RWPE1 (cell line): ENCODE data around the gene PCBD1.

ENCODE experiments used
- CTCF ChIA-PET: fragments of 350-600 bp; sonication (Branson Sonifier 250); formaldehyde crosslinking; extraction: SDS; loops from one replicate; lab custom pipeline; 2021; lab: Yijun Ruan, JAX
- POLR2A ChIA-PET: fragments of 400-600 bp; formaldehyde crosslinking; extraction: SDS; loops from one replicate; lab custom pipeline; 2020; ENCODE audit warnings: antibody characterized with exemption; ENCODE audit not compliant: low non-redundant PET; lab: Yijun Ruan, JAX
- DNase-seq: peaks from one replicate; pipeline ENCODE4 v3.0.0; 2012; ENCODE audit warnings: low spot score
- H3K27ac ChIP-seq: fragments of 450-650 bp; 2 replicates; pipeline ENCODE4 v1.5.1; 2017
- TF ChIP-seq, protein P1 (sequence below): fragments of 450-650 bp; conservative IDR thresholded peaks from 2 replicates; pipeline ENCODE4 v1.5.1; 2017; ENCODE audit warnings: low read depth, mild to moderate bottlenecking

Gene PCBD1

DNA sequence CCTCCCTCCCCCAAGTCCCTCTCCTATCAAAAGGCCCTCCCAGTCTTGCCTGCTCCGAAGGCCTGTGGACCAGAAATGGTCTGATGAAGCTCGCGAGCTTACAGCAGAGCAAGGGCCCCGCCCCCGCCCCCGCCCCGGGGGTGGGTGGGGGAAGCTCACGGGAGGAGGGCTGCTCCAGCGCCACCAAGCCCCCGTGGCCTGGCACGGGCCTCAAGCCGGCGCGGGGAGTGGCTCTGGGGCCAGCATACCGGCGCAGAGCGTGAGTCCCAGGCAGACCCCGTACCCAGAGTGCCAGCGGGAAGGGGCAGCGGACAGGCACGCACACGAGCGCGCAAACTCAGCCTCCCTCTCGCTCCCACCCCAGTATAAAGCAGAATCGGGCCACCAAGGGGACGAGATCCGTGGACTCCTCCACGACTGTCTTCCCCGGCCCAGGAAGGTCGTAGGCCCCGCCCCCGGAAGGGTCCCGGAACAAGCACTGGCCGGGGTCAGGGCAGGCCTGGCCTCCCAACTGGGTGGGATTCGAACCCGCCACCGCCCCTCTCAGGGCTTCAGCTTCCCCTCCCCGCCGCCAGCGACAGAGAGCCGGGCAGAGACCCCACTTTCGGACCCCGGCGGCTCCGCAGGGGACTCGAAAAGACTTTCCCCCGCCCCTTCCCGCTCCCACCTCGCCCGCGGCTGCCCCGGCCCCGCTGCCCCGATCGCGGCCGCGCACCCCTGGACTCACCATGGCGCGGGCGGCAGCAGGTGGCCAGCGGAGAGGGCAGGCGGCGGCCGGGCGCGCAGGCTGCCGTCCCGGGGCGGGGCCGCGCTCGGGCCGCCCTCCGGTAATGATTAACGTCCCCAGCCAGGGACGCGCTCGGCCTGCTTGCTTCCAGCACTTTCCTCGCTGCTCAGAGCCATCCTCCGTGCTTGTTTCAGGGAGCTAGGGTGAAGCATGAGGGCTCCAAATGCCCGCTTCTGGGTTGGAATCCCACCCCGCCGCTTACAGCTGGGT is at the start of gene PCBD1:
Gene PCBD1 (minus strand): TSS at position 762 of the 997 bp plus-strand sequence. CDS start 32 bp downstream, at position 730.
- peak; percentile 72 for DNase-seq
- CTCF ChIA-PET: interaction anchor here (0.6 to 1.2 kb wide), 6 partner anchors 9 to 410 kb away, joined by 3 to 4 read pairs (median 4); no protein-coding TSS in a partner anchor

DNA sequence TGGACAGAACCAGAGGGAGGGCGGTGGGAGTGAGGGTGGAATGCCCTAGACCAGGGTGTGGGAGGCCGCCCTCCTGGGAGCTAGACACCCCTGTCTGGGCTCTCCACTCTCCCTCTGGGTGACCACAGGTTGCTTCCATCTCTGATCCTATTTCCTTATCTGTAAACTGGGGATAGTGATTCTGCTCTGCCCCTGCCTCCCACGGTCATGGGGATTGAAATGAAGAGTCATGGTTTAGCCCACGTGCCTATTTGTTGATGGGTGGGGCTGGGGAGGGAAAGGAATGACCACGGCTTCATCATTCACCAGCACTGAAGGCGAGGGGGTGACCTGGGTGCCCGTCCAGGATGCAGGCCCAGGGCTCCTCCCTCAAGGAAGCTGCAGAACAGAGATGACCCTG is 49.3 kb upstream of the PCBD1 start:
- ChIA-PET POLR2A (interaction anchor here (0.6 kb wide), 1 partner anchor 16 kb away, joined by 3 read pairs; no protein-coding TSS in a partner anchor), CTCF (interaction anchor here (0.6 kb wide), 1 partner anchor 126 kb away, joined by 4 read pairs; no protein-coding TSS in a partner anchor)
- no peak overlapping the region for H3K27ac ChIP-seq
- no peak for DNase-seq
- TF ChIP-seq, protein P1, sequence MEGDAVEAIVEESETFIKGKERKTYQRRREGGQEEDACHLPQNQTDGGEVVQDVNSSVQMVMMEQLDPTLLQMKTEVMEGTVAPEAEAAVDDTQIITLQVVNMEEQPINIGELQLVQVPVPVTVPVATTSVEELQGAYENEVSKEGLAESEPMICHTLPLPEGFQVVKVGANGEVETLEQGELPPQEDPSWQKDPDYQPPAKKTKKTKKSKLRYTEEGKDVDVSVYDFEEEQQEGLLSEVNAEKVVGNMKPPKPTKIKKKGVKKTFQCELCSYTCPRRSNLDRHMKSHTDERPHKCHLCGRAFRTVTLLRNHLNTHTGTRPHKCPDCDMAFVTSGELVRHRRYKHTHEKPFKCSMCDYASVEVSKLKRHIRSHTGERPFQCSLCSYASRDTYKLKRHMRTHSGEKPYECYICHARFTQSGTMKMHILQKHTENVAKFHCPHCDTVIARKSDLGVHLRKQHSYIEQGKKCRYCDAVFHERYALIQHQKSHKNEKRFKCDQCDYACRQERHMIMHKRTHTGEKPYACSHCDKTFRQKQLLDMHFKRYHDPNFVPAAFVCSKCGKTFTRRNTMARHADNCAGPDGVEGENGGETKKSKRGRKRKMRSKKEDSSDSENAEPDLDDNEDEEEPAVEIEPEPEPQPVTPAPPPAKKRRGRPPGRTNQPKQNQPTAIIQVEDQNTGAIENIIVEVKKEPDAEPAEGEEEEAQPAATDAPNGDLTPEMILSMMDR: no peak

More for the DNA sequence above, at the start of gene PCBD1:
- TF ChIP-seq, protein P1: no peak
- POLR2A ChIA-PET: interaction anchor here (0.6 kb wide), 1 partner anchor 15 kb away, joined by 3 read pairs; no protein-coding TSS in a partner anchor
- peak within 1 kb of the TSS; percentile 60 for H3K27ac ChIP-seq

- no peak overlapping the region for H3K27ac ChIP-seq
- ChIA-PET CTCF (interaction anchor here (0.6 kb wide), 2 partner anchors 33 to 449 kb away, joined by 3 to 4 read pairs; no protein-coding TSS in a partner anchor), POLR2A (no interaction called here)
- TF ChIP-seq, protein P1: no peak
- no peak for DNase-seq
These were observed 47.7 kb upstream of the PCBD1 start for GRCh38 chr10:70936111-70936510.

GRCh38 chr10:70935631-70936030 is 47.3 kb upstream of the PCBD1 start:
- no peak overlapping the region for H3K27ac ChIP-seq
- POLR2A ChIA-PET: no interaction called here
- TF ChIP-seq, protein P1: no peak
- CTCF ChIA-PET: interaction anchor here (0.6 kb wide), 1 partner anchor 32 kb away, joined by 3 read pairs; no protein-coding TSS in a partner anchor
- DNase-seq: no peak

- POLR2A ChIA-PET: interaction anchor here (0.5 kb wide), 1 partner anchor 163 kb away, joined by 3 read pairs; no protein-coding TSS in a partner anchor
- no peak for DNase-seq
- H3K27ac ChIP-seq: no peak overlapping the region
- CTCF ChIA-PET: no interaction called here
- TF ChIP-seq, protein P1: no peak
These were observed 46.8 kb upstream of the PCBD1 start for GRCh38 chr10:70935125-70935625.

DNA sequence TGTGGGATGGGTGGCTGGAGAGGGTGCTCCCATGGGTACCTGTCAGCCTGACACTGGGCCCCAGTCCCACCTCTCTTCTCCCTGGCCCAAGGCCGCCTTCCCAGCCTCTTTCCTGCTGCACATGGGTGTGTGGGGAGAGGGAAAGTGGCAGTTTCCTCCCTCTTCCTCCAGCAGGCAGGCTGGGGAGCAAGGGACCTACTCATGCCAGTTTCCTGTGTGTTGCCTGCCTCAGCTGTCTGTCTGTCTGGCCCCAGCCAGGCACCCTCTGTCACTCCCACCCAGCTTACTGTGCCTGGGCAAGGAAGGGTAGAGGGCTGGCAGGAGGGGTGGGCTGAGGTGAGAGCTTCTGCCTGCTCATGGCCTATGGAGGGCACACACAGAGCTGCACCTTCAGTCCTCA is 46.3 kb upstream of the PCBD1 start:
- TF ChIP-seq, protein P1: no peak
- POLR2A ChIA-PET: interaction anchor here (0.5 kb wide), 1 partner anchor 164 kb away, joined by 3 read pairs; no protein-coding TSS in a partner anchor
- CTCF ChIA-PET: no interaction called here

More for the DNA sequence above, 46.3 kb upstream of the PCBD1 start:
- no peak overlapping the region for H3K27ac ChIP-seq
- DNase-seq: no peak
